Brain microvascular endothelial cell (primary cell): ENCODE data around the gene KLF16.
"Not testable (repeated sequence)": the region's sequence is repeated elsewhere in the genome, so short reads cannot be mapped to it uniquely, and the experiment has no call there.

ENCODE experiments used
- DNase-seq: peaks from one replicate; pipeline ENCODE4 v3.0.0-alpha.2; 2020
- H3K27ac ChIP-seq: fragments of 250-450 bp; sonication (Bioruptor Pico); 2 replicates; pipeline ENCODE4 v1.5.1; 2020; ENCODE audit warnings: mild to moderate bottlenecking, moderate library complexity
- H3K27me3 ChIP-seq: fragments of 250-450 bp; sonication (Bioruptor Pico); replicated peaks from 2 replicates; pipeline ENCODE4 v1.5.1; 2020; ENCODE audit warnings: mild to moderate bottlenecking
- H3K36me3 ChIP-seq: fragments of 250-450 bp; sonication (Bioruptor Pico); replicated peaks from 2 replicates; pipeline ENCODE4 v1.5.1; 2020; ENCODE audit warnings: mild to moderate bottlenecking
- H3K4me3 ChIP-seq: 2 replicates; pipeline ENCODE4 v1.5.1; 2011; ENCODE audit warnings: low read depth, mild to moderate bottlenecking, control low read depth, low read length, moderate library complexity
- CTCF ChIP-seq: IDR thresholded peaks from 2 replicates; pipeline ENCODE4 v1.5.1; 2011; ENCODE audit warnings: low read depth, mild to moderate bottlenecking, moderate library complexity, low read length, control low read depth, inconsistent platforms; ENCODE audit errors: missing control alignments
- in situ Hi-C: cut with HindIII; loops from 2 replicates; pipeline ENCODE4 v1.10.0; 2017; ENCODE audit warnings: low sequenced_read_pairs, low pct_ligation_motif_present

Gene KLF16

GRCh38 chr19:1882786-1883692 lies 19.7 kb upstream of the KLF16 start:
- Histone ChIP-seq H3K27me3 (no peaks in the 10 kb centered on the region), H3K4me3 (peak overlapping the region; percentile 5), H3K27ac (no peak overlapping the region), H3K36me3 (no peaks in the 10 kb centered on the region)
- no peak for DNase-seq
- in situ Hi-C loops: no loop called here
- no peak for TF ChIP-seq CTCF

GRCh38 chr19:1882089-1882785 lies 18.9 kb upstream of the KLF16 start:
- no peak overlapping the region for H3K27ac ChIP-seq
- no peaks in the 10 kb centered on the region for H3K27me3 ChIP-seq
- no peak for TF ChIP-seq CTCF
- in situ Hi-C loops: no loop called here
- no peaks in the 10 kb centered on the region for H3K36me3 ChIP-seq
- H3K4me3 ChIP-seq: no peak overlapping the region
- no peak for DNase-seq

- DNase-seq, H3K27me3 ChIP-seq, H3K27ac ChIP-seq, in situ Hi-C loops, H3K4me3 ChIP-seq, H3K36me3 ChIP-seq: not testable (repeated sequence)
These were observed 18.2 kb upstream of the KLF16 start for GRCh38 chr19:1881393-1882088.

- no peaks in the 10 kb centered on the region for H3K36me3 ChIP-seq
- no peak for DNase-seq
- TF ChIP-seq CTCF: no peak
- no peak overlapping the region for H3K4me3 ChIP-seq
- no peaks in the 10 kb centered on the region for H3K27me3 ChIP-seq
- in situ Hi-C loops: no loop called here
- H3K27ac ChIP-seq: no peak overlapping the region
These were observed 17.4 kb upstream of the KLF16 start for GRCh38 chr19:1880611-1881392.

GRCh38 chr19:1879982-1880381 lies 16.6 kb upstream of the KLF16 start:
- H3K27ac ChIP-seq, DNase-seq, in situ Hi-C loops: not testable (repeated sequence)

GRCh38 chr19:1878583-1878982 lies 15.2 kb upstream of the KLF16 start:
- H3K27ac ChIP-seq, H3K36me3 ChIP-seq, in situ Hi-C loops, H3K27me3 ChIP-seq, DNase-seq, H3K4me3 ChIP-seq: not testable (repeated sequence)

More at GRCh38 chr19:1879982-1880381, 16.6 kb upstream of the KLF16 start:
- not testable (repeated sequence) for H3K36me3 ChIP-seq, H3K27me3 ChIP-seq, H3K4me3 ChIP-seq

GRCh38 chr19:1877280-1877660 lies 13.9 kb upstream of the KLF16 start:
- H3K4me3 ChIP-seq, DNase-seq, H3K36me3 ChIP-seq, H3K27ac ChIP-seq, H3K27me3 ChIP-seq, in situ Hi-C loops: not testable (repeated sequence)
